Pancreas (tissue), 10 donors: ENCODE measurements around the gene MAD1L1. TPM values are rescaled to one million over a fixed set of nuclear protein-coding genes. Genes with fewer than 3 reads are reported as not detected.

Source experiments
- ATAC-seq, 4 donors: fragments of 200-7000 bp; cut with Tn5 transposase; one replicate each; pipeline versions ENCODE4 v1.8.0 to v1.9.1; 2020; ENCODE audit warnings: mild to moderate bottlenecking in 4 of 4, moderate library complexity in 4 of 4
- DNase-seq, 6 donors: peaks; one replicate each; pipeline ENCODE4 v3.0.0-alpha.2; 2020
- FAIRE-seq: peaks from 2 replicates; lab custom pipeline; 2012; peaks lifted over from hg19 to GRCh38; lab: Jason Lieb, UNC
- H3K27ac ChIP-seq, 4 donors: fragments of 200-600 bp; sonication (generic); 1 replicate in 3 of 4; 2 replicates in 1 of 4; pipeline versions ENCODE4 v1.5.0 to v1.8.0; 2020
- H3K27me3 ChIP-seq, 4 donors: fragments of 200-600 bp; one replicate each; pipeline ENCODE4 v1.8.0; 2021
- H3K36me3 ChIP-seq, 3 donors: fragments of 200-600 bp; sonication (generic) in 1 of 3; one replicate each; pipeline versions ENCODE4 v1.5.0 to v1.8.0; 2020 to 2021
- H3K4me1 ChIP-seq, 3 donors: fragments of 200-600 bp; one replicate each; pipeline ENCODE4 v1.8.0; 2021
- H3K4me3 ChIP-seq, 4 donors: fragments of 200-600 bp; sonication (generic) in 2 of 4; one replicate each; pipeline versions ENCODE4 v1.5.0 to v1.8.0; 2020 to 2021
- H3K9me3 ChIP-seq, 4 donors: fragments of 200-600 bp; one replicate each; pipeline ENCODE4 v1.8.0; 2021
- WGBS, 2 donors: extraction: QIAGEN DNeasy Blood & Tissue Kit; methylation state at CpG; one replicate each; pipeline ENCODE4 v1.1.7; 2013; 5-methylcytosine and 5-hydroxymethylcytosine counted together
- intact Hi-C, 3 donors: fragments of 100-400 bp; cut with DNase I; formaldehyde crosslinking; loops; one replicate each; pipeline versions ENCODE4 v1.11.1 to v1.14.2; 2022
- polyA plus RNA-seq, 2 donors: library from polyadenylated mRNA; stranded (reverse); fragments of 200-250 nt; gene quantifications; one replicate each; pipeline ENCODE4 v1.2.3, GENCODE V29; 2013
- total RNA-seq, 6 donors: library from RNA; stranded (reverse); fragmentation: NEBNext Ultra II Directional in 4 of 6; extraction: Animal tissue kit (Norgen Biotek cat#: 25700) in 4 of 6; gene quantifications; one replicate each; pipeline versions ENCODE4 v1.2.1 to v1.2.4, GENCODE V29; 2021 to 2023
- TF ChIP-seq, protein P1 (sequence below), 4 donors: fragments of 200-600 bp; sonication (generic) in 3 of 4; IDR thresholded peaks; one replicate each; pipeline versions ENCODE4 v1.5.0 to v1.8.0; 2021; ENCODE audit warnings: antibody characterized with exemption in 4 of 4
- donor health status: healthy with polysubstance abuse.
- donor health status: DM: no; HTN: no; CAD: no; lungs with moderate emphysema.
- donor health status: DM: no; HTN: no; CAD: no.
- donor health status: control.
- donor health status: control.
- donor health status: Bipolar disorder and iron deficiency.
- donor health status: DM: yes; HTN: yes; CAD: no.
- donor health status: DM: no; HTN: no; CAD: no.
- donor health status: DM: no; HTN: no; CAD: no.
- donor health status: DM: yes; HTN: yes; CAD: no.

MAD1L1 gene
- total and polyA plus RNA-seq, 8 donors, result 9.8 to 28.2 (median 11.9) TPM

DNA sequence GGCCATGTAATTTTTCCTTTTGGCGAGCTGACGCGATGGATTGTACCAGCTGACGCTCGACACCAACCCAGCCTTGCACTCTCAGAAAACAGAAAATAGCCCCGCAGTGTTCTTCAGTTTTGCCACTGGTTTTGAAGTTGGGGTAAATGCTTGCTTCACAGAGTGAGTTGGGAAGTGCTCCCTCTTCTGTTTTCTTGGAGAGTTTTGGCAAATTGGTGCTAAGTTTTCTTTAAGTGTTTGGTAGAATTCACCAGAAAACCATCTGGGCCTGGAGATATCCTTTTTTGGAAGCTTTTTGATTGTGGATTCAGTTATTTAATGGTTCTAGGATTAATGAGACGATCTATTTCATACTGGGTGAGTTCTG is 309.9 kb downstream of the MAD1L1 start:
- Histone ChIP-seq H3K27me3 (no peaks in the 10 kb centered on the region), H3K9me3 (no peaks in the 10 kb centered on the region), H3K4me1 (peaks cover 0 to 7% (median 0%) of the 10 kb centered on the region in 3 donors), H3K36me3 (no peaks in the 10 kb centered on the region), H3K27ac (no peak overlapping the region), H3K4me3 (no peak overlapping the region)
- TF ChIP-seq, protein P1, sequence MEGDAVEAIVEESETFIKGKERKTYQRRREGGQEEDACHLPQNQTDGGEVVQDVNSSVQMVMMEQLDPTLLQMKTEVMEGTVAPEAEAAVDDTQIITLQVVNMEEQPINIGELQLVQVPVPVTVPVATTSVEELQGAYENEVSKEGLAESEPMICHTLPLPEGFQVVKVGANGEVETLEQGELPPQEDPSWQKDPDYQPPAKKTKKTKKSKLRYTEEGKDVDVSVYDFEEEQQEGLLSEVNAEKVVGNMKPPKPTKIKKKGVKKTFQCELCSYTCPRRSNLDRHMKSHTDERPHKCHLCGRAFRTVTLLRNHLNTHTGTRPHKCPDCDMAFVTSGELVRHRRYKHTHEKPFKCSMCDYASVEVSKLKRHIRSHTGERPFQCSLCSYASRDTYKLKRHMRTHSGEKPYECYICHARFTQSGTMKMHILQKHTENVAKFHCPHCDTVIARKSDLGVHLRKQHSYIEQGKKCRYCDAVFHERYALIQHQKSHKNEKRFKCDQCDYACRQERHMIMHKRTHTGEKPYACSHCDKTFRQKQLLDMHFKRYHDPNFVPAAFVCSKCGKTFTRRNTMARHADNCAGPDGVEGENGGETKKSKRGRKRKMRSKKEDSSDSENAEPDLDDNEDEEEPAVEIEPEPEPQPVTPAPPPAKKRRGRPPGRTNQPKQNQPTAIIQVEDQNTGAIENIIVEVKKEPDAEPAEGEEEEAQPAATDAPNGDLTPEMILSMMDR (IDR thresholded peaks at IDR 0.05), result no peak
- ATAC-seq, result no peak
- FAIRE-seq, result no peak
- intact Hi-C loops, result no loop called here
- WGBS, 2 donors, result 97 to 99% methylated on average over 7 of the region's 7 CpGs
- no peak for DNase-seq

DNA sequence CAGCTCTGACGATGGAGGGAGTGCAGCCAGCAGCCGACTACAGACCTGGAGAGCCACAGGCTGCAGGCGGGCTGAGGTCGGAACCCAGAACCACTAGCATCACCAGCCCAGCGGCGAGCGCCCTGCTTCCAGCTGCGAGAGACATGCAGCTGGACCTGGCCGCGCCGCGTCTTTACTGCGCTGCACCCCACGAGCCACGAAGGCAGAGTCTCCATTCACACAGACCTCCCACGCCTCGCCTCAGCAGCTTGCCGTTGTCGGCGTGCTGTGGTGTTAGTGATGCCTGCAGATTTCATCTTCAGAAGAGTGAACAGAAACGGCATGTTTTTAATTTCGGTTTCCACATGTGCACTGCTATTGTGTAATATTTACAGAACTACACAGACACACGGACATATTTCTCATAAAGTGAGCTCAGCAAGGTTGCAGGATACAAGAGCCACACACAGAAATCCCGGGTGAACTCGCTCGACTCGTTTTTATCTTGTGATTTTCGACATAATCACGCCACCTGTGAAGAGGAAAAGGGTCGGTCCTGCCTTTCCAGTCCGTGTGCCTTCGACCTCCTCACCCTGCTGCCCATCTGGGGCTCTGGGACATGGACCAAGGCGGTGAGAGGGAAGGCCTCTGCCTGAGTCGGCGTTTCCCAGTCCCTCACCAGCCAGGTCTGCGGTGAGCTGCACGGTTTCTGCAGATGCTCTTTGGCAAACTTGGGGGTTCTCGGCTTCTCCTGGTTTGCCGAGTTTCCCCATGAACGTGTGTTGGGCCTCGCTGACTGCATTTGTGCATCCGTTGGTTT is 310.5 kb downstream of the MAD1L1 start:
- ATAC-seq (no peak), DNase-seq (peak in 1 of 6 donors; percentile 34), FAIRE-seq (no peak)
- H3K9me3 ChIP-seq, result no peaks in the 10 kb centered on the region
- no peaks in the 10 kb centered on the region for H3K27me3 ChIP-seq
- no peak overlapping the region for H3K4me3 ChIP-seq
- WGBS, 2 donors, result 86 to 89% methylated on average over 42 of the region's 42 CpGs
- no peaks in the 10 kb centered on the region for H3K36me3 ChIP-seq
- TF ChIP-seq, protein P1 (IDR thresholded peaks at IDR 0.05), result no peak
- no peak overlapping the region for H3K27ac ChIP-seq
- H3K4me1 ChIP-seq, result peaks cover 0 to 7% (median 0%) of the 10 kb centered on the region in 3 donors
- intact Hi-C loops, result no loop called here

DNA sequence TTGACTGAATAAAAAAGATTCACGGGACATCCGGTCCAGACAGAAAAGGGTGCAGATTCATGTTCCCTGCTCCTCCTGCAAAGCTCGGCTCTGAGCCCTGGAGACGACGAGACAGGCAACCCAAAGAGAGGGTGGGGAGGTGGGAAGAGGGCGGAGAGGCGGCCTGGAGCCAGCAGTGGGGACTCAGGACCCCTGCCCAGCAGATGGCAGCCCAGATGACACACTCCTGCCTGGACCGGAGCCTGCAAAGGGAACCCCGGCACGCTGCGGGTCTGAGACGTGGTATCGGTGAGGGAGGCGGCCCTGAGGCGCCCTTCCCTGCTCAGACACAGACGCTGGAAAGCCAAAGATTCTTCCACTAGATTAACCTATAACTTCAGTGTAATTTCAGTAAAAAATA is 311.9 kb downstream of the MAD1L1 start:
- 89 to 92% methylated on average over 16 of the region's 16 CpGs for WGBS, 2 donors
- H3K27ac ChIP-seq, result no peak overlapping the region
- no peak for ATAC-seq
- peak in 2 of 6 donors; percentile 11 to 60 for DNase-seq
- H3K36me3 ChIP-seq, result no peaks in the 10 kb centered on the region
- TF ChIP-seq, protein P1 (IDR thresholded peaks at IDR 0.05), result no peak
- intact Hi-C loops, result no loop called here
- no peaks in the 10 kb centered on the region for H3K9me3 ChIP-seq
- no peaks in the 10 kb centered on the region for H3K27me3 ChIP-seq
- peaks cover 0 to 7% (median 0%) of the 10 kb centered on the region in 3 donors for H3K4me1 ChIP-seq
- no peak for FAIRE-seq
- H3K4me3 ChIP-seq, result no peak overlapping the region

DNA sequence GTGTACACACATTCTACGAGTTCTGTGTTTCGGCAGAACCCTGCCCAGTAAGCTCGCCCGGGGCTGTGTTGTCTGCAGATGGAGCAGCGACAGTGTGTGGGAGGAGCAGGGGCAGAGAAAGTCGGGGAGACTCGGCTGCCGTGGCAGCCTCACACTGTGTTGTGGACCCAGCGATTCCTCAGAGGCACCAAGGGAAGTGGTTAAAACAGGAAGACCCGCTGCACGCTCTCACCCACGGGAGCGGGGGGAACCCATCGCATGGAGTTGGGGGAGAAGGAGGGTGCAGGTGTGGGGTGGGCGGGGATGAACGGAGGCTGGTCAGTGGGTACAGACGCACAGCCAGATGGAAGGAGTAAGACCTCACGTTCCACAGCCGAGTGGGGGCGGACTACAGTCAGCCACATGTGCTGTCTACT is 312.5 kb downstream of the MAD1L1 start:
- H3K36me3 ChIP-seq, result no peaks in the 10 kb centered on the region
- peaks cover 0 to 7% (median 0%) of the 10 kb centered on the region in 3 donors for H3K4me1 ChIP-seq
- FAIRE-seq (no peak), DNase-seq (peak in 2 of 6 donors; percentile 22 to 41), ATAC-seq (peak in 2 of 4 donors; percentile 11 to 35)
- intact Hi-C loops, result no loop called here
- no peak overlapping the region for H3K27ac ChIP-seq
- H3K4me3 ChIP-seq, result no peak overlapping the region
- no peaks in the 10 kb centered on the region for H3K27me3 ChIP-seq
- no peaks in the 10 kb centered on the region for H3K9me3 ChIP-seq
- 84 to 86% methylated on average over 20 of the region's 20 CpGs for WGBS, 2 donors
- TF ChIP-seq, protein P1 (IDR thresholded peaks at IDR 0.05), result no peak
